ENCODE data around the gene FOXM1. TPM values are rescaled to one million over a fixed set of nuclear protein-coding genes. Genes with fewer than 3 reads are reported as not detected.
"Not testable (repeated sequence)": the region's sequence is repeated elsewhere in the genome, so short reads cannot be mapped to it uniquely, and the experiment has no call there.

Gene FOXM1
- total RNA-seq, 1 donor from 2014 or later = 1.5 TPM

DNA sequence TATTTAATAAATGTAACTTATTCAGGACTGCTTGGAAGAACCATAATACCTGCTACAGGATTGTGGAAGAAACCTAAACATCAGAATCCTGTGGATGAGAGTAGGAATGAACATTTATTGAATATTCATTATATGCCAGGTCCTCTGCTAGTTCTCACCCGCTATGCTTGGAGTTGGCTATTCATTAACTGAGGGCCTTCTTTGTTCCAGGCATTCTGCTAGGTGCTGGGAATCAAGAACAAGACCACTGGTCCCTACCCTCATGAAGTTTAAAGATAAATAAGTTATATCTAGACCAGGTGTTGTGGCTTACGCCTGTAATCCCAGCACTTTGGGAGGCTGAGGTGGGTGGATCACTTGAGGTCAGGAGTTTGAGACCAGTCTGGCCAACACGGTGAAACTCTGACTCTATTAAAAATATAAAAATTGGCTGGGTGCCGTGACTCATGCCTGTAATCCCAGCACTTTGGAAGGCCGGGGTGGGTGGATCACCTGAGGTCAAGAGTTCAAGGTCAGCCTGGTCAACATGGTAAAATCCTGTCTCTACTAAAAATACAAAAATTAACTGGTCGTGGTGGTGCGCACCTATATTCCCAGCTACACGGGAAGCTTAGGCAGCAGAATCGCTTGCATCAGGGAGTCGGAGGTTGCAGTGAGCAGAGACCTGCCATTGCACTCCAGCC, 9.9 kb upstream of the FOXM1 start:
- ATAC-seq (ENCODE audit: poor library complexity) (no peak), DNase-seq (no peak)
- intact Hi-C loops (cut with DNase I) = loop anchor here (10.0 kb wide), 1 partner anchor 58 kb away; no protein-coding TSS in a partner anchor

DNA sequence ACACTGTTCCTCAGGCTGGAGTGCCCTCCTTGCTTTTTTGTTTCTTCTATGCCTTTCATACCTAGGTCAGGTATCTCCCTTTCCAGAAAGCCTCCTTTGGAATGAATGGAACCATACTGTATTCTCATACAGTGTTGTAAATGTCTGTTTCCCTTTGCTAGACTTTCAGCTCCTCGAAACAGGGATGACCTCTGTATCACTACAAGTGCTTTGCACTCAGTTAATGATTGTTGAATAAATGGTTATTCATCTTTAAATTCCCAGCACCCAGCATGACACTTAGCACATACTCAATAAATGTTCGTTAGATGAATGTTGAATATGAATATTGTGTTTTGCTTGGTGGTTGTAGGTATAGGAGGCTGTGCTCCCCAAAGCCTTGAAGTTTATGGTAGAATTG, 7.8 kb upstream of the FOXM1 start:
- DNase-seq (no peak), ATAC-seq (ENCODE audit: poor library complexity) (no peak)
- intact Hi-C loops (cut with DNase I) = loop anchor here (2.0 to 10.0 kb wide), 2 partner anchors 60 to 148 kb away; no protein-coding TSS in a partner anchor

DNA sequence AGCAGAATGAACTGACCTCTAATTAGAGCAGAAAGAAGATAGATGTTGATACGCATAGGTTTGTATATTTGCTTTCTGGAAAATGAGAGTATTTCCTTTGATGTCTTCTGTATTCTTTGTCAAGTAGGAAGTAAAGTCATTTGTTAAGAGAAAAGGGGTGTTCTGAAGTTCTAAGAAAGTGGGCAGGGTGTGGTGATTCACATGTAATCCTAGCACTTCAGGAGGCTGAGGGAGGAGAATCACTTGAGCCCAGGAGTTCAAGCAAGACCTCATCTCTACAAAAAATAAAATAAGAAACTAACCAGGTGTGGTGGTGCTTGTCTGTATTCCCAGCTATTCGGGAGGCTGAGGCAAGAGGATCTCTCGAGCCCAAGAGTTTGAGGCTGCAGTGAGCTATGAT, 2.9 kb upstream of the FOXM1 start:
- DNase-seq (no peak), ATAC-seq (ENCODE audit: poor library complexity) (no peak)
- intact Hi-C loops (cut with DNase I) = loop anchor here (10.0 kb wide), 1 partner anchor 65 kb away; no protein-coding TSS in a partner anchor

DNA sequence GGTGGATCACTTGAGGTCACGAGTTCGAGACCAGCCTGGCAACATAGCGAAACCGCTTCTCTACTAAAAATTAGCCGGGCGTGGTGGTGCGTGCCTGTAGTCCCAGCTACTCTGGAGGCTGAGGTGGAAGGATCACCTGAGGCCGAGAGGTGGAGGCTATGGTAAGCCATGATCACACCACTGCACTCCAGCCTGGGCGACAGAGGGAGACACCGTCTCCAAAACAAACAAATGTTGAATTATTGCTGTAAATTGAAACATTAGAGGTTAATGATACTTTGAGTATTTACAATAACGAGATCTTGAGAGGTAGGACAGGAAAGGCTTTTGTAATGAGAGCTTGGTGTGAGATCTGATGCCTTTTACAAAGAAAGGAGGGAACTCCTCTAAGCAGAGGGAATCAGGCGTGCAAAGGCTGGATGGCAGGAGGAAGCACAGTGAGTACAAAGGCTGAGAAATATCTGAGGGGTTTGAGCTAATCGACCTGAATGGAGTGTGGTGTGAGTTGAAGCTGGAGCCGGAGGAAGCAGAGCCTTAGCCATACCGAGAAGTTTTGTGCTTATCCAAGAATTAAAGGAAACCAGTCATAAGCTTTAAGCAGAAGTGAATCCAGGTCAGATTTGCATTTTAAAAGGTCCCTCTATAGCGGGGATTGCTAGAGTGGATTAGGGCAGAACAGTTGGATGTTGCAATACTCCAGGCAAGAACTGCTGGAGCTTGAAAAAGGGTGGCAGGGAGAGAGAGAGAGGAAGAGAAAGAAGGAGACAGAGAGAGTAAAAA, 1.2 kb upstream of the FOXM1 start:
- intact Hi-C loops (cut with DNase I) = no loop called here
- peak; percentile 15 for ATAC-seq (ENCODE audit: poor library complexity)

DNA sequence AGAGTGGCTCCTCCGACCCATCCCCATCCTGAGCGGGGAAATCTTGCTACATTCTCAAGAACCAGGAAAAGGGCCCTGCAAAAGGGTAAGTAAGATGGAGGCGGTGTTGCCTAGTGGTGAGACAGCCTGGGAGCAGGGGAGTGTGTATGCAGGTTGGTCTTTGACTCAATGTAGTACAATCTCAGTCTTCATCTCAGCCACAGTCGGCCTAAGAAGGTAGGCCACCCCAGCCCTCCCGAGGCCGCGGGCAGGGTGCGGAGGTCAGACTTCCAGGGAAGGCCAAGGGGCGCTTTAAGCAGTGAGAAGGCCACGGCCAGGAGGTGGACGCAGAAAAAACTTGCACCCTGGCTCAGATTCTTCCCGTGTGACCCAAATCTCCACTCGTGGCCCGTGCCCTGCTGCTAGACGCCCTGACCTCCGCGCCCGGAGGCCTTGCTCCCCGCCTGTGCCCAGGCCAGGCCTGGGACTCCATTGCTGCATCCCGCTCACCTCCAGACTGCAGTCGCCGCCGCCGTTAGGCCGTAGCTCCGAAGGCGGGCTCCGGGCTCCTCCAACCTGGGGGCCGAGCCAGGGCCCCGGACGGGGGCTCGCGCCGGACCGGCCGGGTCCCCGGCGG, 435 bp downstream of the FOXM1 start:
- intact Hi-C loops (cut with DNase I) = no loop called here
- ATAC-seq (ENCODE audit: poor library complexity) = no peak
- DNase-seq = peak; percentile 47

More for the DNA sequence above, 1.2 kb upstream of the FOXM1 start:
- no peak for DNase-seq

DNA sequence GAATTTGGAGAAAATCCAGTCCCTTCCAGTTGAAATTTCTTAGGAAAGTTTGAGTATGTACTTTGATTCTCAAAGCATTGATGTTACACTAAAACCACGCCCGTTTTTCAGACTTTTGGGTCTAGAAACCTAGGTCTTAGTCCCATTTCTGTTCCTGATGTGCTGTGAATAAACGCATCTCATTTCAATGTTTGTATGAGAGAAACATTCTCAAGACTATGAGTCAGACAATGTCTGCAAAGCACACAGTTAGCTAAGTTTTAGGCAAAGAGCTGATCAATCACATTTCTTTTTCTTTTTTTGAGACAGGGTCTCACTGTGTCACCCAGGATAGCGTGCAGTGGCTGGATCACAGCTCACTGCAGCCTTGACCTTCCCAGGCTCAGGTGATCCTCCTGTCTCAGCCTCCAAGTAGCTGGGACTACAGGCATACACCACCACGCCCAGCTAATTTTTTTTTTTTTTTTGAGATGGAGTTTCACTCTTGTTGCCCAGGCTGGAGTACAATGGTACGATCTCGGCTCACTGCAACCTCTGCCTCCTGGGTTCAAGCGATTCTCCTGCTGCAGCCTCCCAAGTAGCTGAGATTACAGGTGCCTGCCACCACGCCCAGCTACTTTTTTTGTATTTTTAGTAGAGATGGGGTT, 7.9 kb downstream of the FOXM1 start:
- ATAC-seq (ENCODE audit: poor library complexity); intact Hi-C loops (cut with DNase I): not testable (repeated sequence)
- peak; percentile 8 for DNase-seq

DNA sequence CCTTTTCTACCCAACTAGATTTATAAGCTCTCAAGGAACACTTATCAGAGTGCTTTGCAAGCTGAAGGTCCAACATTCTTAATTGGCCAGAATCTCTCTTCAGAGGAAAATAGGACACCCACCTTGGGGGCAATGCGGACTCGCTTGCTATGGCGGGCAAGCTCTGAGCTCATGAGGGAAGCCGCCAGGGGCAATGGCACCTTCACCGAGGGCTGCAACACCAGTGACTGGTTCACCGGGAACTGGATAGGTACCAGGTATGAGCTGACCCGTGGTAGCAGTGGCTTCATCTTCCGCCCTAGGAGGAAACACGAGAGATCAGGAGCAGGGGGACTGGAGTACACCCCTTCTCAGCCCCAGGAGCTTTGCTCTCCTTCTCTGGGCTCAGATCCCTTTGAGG, 12.8 kb downstream of the FOXM1 start:
- DNase-seq (no peak), ATAC-seq (ENCODE audit: poor library complexity) (no peak)
- intact Hi-C loops (cut with DNase I) = no loop called here

DNA sequence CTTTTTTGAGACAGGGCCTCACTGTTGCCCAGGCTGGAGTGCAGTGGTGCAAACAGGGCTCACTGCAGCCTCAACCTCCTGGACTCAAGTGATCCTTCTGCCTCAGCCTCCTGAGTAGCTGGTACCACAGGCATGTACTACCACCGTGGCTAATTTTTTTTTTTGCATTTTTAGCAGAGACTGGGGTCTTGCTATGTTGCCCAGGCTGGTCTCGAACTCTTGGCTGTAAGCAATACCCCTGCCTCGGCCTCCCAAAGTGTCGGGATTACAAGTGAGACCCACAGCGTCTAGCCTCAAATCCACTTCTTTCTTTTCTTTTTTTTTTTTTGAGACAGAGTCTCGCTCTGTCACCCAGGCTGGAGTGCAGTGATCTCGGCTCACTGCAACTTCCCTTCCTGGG, 13.6 kb downstream of the FOXM1 start:
- intact Hi-C loops (cut with DNase I); ATAC-seq (ENCODE audit: poor library complexity); DNase-seq: not testable (repeated sequence)

DNA sequence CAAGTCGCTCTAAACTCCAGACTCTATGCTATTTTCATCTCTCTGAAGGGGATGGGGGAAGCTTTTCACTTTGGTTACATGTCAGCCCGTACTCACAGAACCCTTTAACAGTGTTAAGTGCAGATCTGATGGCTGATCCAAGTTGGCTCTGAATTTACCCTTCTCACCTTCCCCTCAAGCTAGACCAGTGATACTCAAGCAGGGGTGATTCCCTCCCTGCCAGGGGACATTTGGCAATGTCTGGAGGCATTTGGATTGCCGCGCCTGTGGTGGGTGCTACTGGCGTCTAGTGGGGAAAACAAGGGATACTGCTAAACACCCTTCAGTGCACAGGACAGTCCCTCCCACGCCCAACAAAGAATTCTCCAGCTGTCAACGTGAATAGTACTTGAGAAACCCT, 14.1 kb downstream of the FOXM1 start:
- no peak for DNase-seq
- intact Hi-C loops (cut with DNase I) = no loop called here
- no peak for ATAC-seq (ENCODE audit: poor library complexity)

DNA sequence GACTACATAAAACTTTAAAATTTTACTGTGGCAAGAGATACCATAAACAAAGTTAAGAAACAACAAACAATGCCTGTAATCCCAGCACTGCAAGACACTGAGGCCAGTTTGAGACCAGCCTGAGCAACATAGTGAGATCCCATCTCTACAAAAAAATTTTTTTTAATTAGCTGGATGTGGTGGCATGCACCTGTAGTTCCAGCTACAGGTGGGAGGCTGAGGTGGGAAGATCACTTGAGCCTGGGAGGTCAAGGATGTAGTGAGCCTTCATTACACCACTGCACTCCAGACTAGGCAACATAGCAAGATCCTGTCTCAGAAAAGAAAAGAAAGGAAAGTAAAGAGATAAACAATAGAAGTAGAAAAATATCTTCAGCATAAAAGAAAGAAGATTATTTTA, 16.8 kb downstream of the FOXM1 start:
- intact Hi-C loops (cut with DNase I) = no loop called here
- no peak for DNase-seq
- ATAC-seq (ENCODE audit: poor library complexity) = no peak

DNA sequence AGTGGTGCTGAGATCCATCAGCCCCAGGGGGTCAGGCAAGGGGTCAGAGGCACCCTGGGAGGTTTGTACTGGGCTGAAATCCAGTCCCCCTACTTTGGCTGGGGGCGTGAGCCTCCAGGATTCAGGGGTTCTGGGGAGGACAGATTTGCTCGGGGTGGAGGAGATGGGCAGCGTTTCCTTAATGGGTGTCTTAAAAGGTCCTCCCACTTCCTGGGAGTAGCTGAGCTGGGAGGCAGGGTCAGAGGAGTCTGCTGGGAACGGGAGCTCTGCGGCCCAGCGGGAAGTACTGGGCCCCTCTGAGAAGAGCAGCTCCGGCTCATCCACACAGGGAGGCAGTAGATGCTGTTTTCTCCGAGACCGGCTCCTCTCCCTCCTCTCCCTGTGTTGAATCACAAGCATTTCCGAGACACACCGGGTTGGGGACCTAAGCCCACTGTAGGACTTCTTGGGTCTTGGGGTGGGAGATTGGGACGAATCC, 18.0 kb downstream of the FOXM1 start:
- intact Hi-C loops (cut with DNase I) = loop anchor here (5.0 kb wide), 1 partner anchor 78 kb away; no protein-coding TSS in a partner anchor
- DNase-seq (no peak), ATAC-seq (ENCODE audit: poor library complexity) (no peak)

DNA sequence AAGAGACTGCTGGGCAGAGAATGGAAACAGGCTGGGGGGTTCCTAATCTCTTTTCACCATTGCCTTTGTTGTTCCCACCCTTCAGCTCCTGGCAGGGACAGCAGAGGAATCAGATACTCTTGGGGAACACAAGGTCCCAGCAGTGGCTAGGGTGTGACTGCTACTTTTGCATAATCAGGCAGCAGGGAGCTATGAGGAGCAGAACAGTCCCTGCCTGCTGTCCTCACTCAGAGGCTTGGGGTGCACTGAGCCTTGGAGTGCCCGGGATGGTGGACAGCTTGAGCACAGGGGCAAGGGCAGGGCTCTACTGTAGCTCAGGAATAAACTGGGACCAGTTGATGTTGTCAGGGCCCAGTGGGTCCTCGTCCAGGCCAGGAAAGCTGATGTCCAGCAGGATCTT, 18.6 kb downstream of the FOXM1 start:
- ATAC-seq (ENCODE audit: poor library complexity) = no peak
- intact Hi-C loops (cut with DNase I) = loop anchor here (5.0 kb wide), 1 partner anchor 79 kb away; no protein-coding TSS in a partner anchor
- DNase-seq = no peak

DNA sequence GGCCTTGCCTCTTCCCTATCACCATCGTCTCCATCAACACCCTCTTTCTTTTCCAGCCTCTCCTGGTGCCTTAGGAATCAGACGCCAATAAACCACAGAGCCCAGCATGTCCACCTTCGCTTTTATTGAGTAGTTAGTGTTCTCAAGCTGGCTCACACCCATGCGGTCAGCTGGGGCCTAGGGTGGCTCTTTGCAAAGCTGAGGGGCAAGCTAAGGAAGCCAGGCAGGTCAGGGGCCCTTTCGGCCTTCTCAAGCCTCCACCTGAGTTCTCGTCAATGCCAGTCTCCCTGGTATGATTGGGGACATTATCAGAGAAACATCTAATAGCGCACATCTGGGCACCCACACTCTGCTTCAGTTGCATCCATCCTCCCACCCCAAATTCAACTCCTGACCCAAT, 19.4 kb downstream of the FOXM1 start:
- no peak for DNase-seq
- intact Hi-C loops (cut with DNase I) = loop anchor here (5.0 kb wide), 1 partner anchor 80 kb away; no protein-coding TSS in a partner anchor
- no peak for ATAC-seq (ENCODE audit: poor library complexity)

DNA sequence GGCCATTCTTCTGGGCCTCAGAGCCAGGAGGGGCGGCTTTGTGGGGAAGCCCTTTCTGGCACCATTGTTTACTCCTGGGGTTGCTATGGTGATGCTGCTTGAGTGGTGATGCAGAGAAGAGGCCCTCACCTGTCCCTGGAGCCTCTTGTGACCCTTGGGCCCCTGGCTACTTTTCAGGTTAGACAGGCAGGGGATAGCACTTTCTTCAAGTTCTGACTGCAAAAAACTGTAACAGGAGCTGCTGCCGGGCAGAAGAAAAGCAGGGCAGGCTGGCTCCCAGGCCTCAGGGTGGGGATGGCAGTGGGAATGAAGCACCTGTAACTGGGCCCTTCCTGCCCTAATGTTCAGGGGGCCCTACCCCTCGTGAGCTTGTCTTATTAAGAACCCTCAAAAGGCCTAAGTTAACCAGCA, 19.9 kb downstream of the FOXM1 start, which contains the start of gene TEX52:
Gene TEX52, minus strand, starts transcription at position 19 of the 411 bp plus-strand sequence. Its CDS starts 13 bp downstream, at position 6.
- ATAC-seq (ENCODE audit: poor library complexity) (no peak), DNase-seq (no peak)
- intact Hi-C loops (cut with DNase I) = loop anchor here (5.0 kb wide), 1 partner anchor 80 kb away; no protein-coding TSS in a partner anchor

DNA sequence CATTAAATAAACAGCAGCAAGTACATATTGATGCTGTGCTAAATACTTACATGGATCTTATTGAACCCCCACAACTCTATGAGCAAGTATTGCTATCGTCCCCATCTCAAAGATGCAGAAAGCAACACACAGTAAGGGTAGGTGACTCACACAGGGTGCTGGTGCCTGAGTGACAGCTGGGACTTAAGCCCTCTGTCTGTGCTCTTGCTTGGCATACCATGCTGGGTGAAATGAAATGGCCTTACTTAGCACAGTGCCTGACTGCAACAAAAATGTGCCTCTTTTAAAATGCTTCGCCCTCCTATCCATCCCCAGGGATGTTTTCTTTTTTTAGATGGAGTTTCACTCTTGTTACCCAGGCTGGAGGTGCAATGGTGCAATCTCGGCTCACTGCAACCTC, 20.9 kb downstream of the FOXM1 start:
- DNase-seq = no peak
- intact Hi-C loops (cut with DNase I) = loop anchor here (5.0 kb wide), 1 partner anchor 81 kb away; no protein-coding TSS in a partner anchor
- no peak for ATAC-seq (ENCODE audit: poor library complexity)

DNA sequence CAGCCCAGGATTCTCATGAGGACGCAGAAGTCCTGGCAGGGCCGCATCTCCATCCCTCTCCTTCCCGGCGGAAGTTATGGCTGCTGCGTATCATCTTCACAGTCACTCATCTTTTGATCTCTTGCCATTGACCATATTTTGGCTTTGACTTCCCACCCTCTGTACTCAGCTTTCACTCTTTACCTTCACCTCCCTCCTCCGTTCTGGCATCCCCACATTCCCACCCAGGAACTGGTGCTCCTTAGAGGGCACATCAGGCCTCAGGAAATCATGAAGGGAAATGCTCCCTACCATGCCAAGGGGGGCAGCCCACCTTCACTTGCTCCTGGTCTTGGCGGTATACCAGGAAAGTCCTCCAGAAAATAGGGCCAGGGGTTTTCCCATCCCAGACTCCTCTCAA, 21.4 kb downstream of the FOXM1 start:
- intact Hi-C loops (cut with DNase I) = loop anchor here (5.0 kb wide), 1 partner anchor 82 kb away; no protein-coding TSS in a partner anchor
- DNase-seq = no peak
- ATAC-seq (ENCODE audit: poor library complexity) = no peak

DNA sequence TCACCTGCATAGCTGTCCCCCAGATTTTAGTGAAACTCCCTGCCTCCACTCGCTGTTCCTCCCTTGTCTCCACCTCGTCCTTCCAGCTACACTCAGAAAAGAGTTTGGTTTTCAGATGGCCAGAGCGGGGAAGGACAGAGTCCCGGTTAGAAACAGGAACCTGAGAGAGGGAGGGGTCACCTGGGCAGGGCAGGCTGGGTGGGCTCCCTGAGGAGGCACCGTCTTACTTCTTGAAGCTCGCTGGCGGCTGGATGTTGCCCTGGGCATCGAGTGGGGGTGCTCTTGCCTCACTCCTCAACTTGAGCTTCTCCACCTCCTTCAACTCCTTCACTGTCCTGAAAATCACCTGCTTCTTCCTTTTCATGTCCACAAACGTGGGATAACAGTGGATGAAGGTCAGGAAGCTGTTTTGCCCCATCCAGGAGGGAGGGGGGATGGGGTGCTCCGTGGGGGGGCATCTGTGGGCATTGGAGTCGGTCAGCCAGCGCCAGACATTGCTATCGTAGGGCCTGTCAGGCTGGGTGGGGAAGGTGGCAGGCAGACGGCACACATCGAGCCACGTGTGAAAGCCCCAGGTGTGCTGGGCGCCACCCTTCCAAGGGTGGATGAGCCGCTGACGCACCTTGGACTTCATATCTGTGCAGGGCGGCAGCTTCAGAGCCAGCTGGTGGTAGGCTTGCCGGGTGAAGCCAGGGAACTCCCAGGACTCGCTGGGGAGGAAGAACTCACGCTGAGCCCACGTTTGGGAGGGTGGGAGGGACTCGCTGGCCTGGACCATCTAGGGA, 22.1 kb downstream of the FOXM1 start:
- intact Hi-C loops (cut with DNase I) = loop anchor here (5.0 kb wide), 2 partner anchors 82 to 177 kb away; no protein-coding TSS in a partner anchor
- ATAC-seq (ENCODE audit: poor library complexity) (no peak), DNase-seq (no peak)

DNA sequence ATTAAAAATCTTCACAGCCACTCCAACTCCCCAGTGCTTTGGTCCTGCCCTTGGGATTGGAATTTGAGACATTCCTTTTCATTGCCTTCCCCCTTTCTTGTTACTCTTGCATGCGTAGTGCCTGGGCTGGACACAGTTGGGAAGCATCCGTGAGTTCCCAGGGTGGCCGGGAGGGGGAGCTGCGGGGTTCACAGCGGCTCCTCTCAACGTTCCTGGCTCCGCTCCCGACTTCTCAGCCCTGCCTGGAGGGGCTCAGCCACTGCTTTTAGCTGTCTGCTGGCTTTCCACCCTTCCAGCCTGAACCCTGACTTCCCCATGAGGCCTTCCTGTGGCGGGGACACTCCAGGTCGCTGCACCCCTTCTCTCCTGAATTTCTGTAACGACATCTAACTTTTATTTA, 23.3 kb downstream of the FOXM1 start:
- peak; percentile 90 for DNase-seq
- intact Hi-C loops (cut with DNase I) = loop anchor here (5.0 kb wide), 1 partner anchor 179 kb away; no protein-coding TSS in a partner anchor
- peak; percentile 92 for ATAC-seq (ENCODE audit: poor library complexity)

All from Right ventricle myocardium superior (tissue), 1 donor.